NB4 (cell line): ENCODE measurements around the gene AKR7A2.

ENCODE experiments used
- DNase-seq: peaks from one replicate; pipeline ENCODE4 v3.0.0; 2010; ENCODE audit warnings: low read depth
- H3K4me3 ChIP-seq: one replicate; pipeline ENCODE4 v1.5.1; 2011; ENCODE audit warnings: mild to moderate bottlenecking, low read depth, low read length, moderate library complexity
- MYC ChIP-seq: IDR thresholded peaks from 2 replicates; pipeline ENCODE4 v1.6.1; 2011; ENCODE audit warnings: low read depth, low read length
- POLR2A ChIP-seq: IDR thresholded peaks from 2 replicates; pipeline ENCODE4 v1.6.1; 2011; ENCODE audit warnings: mild to moderate bottlenecking; ENCODE audit not compliant: insufficient read length; ENCODE audit errors: extremely low read depth
- TF ChIP-seq, protein P1 (sequence below): IDR thresholded peaks from one replicate; pipeline ENCODE4 v1.5.1; 2012; ENCODE audit warnings: low read depth, low read length
- TF ChIP-seq, protein P2 (sequence below): IDR thresholded peaks from 2 replicates; pipeline ENCODE4 v1.6.1; 2011; ENCODE audit warnings: low read depth, low read length

AKR7A2 gene

DNA sequence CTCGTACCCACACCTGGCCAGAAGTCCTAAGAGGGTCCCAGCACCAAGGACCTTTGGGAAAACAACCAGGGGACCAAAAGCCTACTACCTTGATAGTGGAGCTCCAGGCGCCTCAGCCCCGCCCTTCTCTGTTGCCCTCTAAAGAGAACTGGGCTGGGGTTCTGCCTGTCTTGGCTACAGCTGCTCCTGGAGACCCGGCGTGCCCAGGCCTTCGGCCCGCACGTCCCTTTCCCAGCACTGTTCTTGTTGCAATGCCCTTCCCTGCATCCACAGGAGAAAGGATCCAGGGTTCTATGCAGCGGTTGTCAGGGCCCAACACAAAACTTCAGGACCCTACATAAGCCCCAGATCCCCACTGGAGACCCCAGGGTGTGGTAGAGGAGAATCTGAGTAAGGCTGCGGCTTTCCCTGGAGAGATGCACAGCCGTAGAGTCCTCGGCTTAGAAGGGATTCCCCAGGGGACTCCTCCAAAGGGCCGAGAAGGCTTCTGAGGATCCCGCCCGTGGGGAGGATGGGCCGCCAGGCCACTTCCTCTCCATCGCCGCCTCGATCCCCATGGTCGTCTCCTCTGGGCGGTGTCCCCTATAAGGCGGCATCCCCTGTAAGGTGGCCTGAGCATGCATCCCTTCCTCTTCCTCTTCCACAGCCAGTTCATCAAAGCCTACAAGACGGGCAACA, 12.2 kb upstream of the AKR7A2 start:
- DNase-seq = no peak
- no peak for TF ChIP-seq POLR2A
- TF ChIP-seq, protein P1, sequence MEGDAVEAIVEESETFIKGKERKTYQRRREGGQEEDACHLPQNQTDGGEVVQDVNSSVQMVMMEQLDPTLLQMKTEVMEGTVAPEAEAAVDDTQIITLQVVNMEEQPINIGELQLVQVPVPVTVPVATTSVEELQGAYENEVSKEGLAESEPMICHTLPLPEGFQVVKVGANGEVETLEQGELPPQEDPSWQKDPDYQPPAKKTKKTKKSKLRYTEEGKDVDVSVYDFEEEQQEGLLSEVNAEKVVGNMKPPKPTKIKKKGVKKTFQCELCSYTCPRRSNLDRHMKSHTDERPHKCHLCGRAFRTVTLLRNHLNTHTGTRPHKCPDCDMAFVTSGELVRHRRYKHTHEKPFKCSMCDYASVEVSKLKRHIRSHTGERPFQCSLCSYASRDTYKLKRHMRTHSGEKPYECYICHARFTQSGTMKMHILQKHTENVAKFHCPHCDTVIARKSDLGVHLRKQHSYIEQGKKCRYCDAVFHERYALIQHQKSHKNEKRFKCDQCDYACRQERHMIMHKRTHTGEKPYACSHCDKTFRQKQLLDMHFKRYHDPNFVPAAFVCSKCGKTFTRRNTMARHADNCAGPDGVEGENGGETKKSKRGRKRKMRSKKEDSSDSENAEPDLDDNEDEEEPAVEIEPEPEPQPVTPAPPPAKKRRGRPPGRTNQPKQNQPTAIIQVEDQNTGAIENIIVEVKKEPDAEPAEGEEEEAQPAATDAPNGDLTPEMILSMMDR = no peak
- no peak for TF ChIP-seq MYC
- TF ChIP-seq, protein P2, sequence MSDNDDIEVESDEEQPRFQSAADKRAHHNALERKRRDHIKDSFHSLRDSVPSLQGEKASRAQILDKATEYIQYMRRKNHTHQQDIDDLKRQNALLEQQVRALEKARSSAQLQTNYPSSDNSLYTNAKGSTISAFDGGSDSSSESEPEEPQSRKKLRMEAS = no peak
- H3K4me3 ChIP-seq = no peak overlapping the region

DNA sequence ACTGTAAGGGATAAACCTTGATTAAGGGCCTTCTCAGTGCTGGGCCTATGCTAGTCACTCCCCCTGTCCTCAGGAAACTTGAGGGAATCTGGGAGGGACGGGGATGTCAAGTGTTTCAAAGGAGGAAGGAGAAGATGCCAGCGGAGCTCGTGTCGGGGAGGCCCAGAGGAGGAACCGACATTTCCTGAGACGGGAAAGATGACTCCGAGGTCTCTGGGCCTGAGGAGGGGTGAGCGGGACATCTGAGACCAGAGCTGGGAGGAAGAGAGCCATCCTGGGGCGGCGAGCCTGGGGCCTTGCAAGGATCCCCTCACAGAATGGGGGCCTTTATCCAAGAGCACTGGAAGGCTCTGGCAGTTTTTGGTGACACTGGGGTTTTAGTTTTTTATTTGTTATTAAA, 10.5 kb upstream of the AKR7A2 start:
- DNase-seq = no peak
- no peak overlapping the region for H3K4me3 ChIP-seq
- TF ChIP-seq, protein P2 = no peak

DNA sequence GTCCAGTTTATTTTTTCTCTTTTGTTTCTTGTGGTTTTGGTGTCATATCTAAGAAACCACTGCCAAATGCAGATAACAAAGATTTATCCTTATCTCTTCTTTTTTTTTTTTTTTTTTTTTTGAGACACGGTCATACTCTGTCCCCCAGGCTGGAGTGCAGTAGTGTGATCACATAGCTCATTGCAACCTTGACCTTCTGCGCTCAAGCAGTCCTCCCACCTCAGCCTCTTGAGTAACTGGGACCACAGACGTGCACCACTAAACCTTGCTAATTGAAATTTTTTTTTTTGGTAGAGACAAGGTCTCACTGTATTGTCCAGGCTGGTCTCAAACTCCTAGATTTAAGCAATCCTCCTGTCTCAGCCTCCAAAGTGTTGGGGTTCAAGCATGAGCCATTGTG, 9.1 kb upstream of the AKR7A2 start:
- H3K4me3 ChIP-seq = no peak overlapping the region
- peak; percentile 51 for DNase-seq
- TF ChIP-seq MYC = no peak
- no peak for TF ChIP-seq POLR2A
- TF ChIP-seq, protein P1 = no peak
- TF ChIP-seq, protein P2 = no peak

DNA sequence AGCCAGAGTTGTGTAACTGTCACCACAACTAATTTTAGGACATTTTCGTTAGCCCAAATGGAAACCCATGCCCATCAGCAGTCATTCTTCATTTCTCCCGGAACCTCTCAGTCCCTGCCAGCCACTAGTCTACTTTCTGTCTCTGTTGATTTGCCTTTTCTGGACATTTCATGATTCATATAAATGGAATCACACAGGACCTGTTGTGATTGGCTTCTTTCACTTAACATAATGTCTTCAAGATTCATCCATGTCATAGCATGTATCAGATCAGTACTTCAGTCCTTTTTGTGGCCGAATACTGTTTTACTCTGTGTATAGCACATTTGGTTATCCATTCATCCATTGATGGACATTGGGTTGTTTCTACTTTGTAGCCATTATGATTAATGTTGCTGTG, 7.3 kb upstream of the AKR7A2 start:
- DNase-seq = peak; percentile 70
- no peak overlapping the region for H3K4me3 ChIP-seq
- TF ChIP-seq, protein P1 = no peak
- no peak for TF ChIP-seq MYC
- no peak for TF ChIP-seq POLR2A
- TF ChIP-seq, protein P2 = no peak

DNA sequence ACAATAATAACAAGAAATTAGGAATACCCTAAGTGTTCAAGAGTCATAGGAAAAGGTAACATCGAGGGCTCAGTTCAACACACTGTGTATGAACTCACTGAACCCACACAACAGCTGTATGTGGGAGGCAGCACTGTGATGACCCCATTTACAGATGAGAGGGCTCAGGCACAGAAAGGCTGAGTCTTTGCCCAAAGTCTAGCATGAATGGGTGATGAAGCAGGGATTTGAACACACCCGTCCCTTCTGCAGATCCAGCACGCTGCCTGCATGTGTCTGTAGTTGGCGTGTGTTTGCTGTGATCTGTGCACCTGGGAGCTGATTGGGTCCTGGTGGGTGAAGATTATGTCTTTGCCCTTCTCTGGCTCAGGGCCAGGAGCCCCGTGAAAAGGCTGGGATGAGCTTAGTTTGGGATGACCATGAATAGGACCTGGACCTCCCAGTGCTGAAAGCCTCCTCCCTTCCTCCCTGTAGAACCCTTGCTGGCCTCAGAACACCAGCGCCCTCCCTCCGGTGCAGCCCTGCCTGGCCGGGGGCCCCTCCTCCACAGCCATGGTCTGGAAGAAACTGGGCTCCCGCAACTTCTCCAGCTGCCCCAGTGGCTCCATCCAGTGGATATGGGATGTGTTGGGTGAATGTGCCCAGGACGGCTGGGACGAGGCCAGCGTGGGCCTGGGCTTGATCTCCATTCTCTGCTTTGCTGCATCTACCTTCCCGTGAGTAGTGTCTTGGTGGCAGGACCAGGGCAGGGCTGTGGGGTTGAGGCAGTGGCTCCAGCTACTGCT, 5.4 kb upstream of the AKR7A2 start:
- TF ChIP-seq MYC (no peak), POLR2A (no peak)
- TF ChIP-seq, protein P1 = no peak
- TF ChIP-seq, protein P2 = no peak
- no peak for DNase-seq
- H3K4me3 ChIP-seq = no peak overlapping the region

DNA sequence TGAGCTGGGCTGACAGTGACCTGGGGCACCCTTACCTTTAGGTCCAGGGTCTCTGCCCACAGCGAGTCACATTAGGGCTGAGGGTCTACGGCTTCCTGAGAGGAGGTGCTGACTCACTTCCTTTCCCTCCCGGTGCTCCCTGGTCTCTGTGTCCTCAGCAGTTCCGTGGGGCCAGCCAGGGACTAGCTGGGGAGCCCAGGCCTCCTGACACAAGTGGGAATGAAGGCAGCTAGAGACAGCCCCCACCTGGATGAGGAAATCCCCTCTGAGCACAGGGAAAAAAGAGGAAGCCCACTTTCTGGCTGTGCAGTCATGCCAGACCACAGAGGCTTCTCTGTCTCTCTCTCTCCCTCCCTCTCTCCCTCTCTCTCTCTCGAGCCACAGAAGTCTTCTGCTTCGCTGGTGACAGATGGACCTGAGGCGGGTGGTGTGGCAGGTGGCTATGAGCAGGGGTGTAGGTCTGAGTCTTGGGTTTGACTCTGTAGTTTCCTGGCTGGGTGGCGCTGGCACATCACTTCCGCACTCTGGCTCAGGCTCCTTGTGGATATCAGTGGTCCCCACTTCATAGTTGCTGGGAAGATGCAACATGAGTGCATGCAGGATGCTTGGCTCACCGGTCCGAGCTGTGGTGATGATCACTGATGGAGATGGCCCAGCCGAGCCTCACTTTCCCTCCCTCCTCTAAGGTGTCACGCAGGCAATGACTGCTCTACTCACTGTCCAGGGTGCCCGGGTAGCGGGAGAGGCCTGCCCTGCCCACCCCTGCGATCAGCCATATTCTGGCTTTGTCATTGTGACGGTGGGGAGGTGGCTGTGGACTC, 3.6 kb upstream of the AKR7A2 start:
- peak; percentile 85 for DNase-seq
- no peak overlapping the region for H3K4me3 ChIP-seq
- TF ChIP-seq, protein P2 = no peak
- TF ChIP-seq, protein P1 = no peak
- TF ChIP-seq MYC = no peak
- TF ChIP-seq POLR2A = no peak
